ENCODE measurements around the gene KLHL3.
A peak's percentile ranks its signal among the peaks of the same experiment; 100 is the strongest.

KLHL3 gene

DNA sequence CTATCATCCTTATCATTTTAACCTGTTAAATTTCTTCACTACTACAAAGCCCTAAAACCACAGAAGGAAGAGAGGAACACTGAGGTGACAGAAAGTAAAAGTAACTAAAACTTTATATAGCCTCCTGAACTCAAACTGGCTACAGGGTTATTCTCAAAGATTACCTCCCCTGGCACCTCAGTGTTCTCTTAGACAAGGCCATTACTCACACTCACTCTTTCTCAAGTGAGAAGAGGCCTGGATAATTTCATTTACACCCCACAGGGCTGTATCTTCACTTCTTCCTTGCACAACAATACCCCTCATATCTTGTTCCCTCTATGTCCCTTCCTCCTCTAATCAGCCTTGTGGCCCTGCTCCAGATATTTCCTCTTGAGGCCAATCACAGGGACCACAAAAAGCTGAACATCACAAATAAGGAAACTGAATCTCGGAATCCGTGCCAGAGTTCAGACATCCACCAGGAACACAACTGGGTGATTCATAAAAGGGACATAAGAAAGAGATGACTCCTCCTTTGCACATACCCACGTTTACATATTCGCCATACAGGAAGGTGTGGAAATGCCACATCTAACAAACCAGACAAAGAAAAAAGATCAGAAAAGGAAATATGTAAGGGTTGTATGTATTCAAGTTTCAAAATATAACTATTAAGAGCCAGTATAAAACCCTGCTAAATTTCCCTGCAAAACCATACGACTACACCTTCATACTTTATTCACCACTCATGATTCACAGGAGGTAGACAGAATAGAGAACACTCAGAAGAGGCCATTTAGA is 1.7 kb upstream of the KLHL3 start:
- H3K4me3 ChIP-seq (ENCODE audit: low read depth, low read length), result no peak overlapping the region
- TF ChIP-seq CTCF (IDR thresholded peaks at IDR 0.05; ENCODE audit: insufficient read depth, low read length, missing control alignments), result no peak
- DNase-seq (ENCODE audit: low read depth, low spot score), result no peak
- ChIA-PET POLR2A (no interaction called here), CTCF (interaction anchor here (10.5 to 22.5 kb wide), 3 partner anchors 12 to 106 kb away, joined by 111 to 748 read pairs (median 738); no protein-coding TSS in a partner anchor)

- no peak for DNase-seq (ENCODE audit: low read depth, low spot score)
- TF ChIP-seq CTCF (IDR thresholded peaks at IDR 0.05; ENCODE audit: insufficient read depth, low read length, missing control alignments), result no peak
- ChIA-PET CTCF (interaction anchor here (1.2 to 22.5 kb wide), 4 partner anchors 10 to 105 kb away, joined by 3 to 748 read pairs (median 424); no protein-coding TSS in a partner anchor), POLR2A (no interaction called here)
- H3K4me3 ChIP-seq (ENCODE audit: low read depth, low read length), result no peak overlapping the region
Measured at GRCh38 chr5:137736496-137736895, 607 bp upstream of the KLHL3 start.

DNA sequence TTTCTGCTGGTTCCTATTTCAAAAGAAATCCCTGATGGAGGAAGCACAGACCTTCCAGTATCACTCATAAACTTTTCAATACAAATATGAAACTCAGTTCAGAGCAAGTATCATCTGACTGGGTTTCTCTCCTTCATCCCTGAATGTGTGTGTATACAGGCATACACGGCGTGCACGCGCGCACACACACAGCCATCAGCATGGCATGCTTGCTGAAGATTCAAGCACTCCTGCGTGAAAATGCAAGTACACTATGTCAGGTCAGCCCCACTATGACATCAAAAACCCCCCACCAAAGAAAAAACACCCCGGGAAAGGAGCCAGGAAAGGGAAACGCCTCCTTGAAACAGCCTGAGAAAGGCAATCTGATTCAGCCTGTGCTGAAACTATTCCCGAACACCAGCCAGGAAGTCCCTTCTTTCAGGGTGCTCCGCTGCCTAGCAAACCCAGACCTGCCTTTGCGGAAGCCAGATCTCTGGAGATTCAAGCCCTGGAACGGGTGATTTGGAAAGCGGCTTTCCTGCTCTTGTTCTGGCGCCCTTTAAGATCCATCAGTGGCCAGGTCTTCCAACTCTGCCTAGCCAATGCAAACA is 831 bp downstream of the KLHL3 start:
- DNase-seq (ENCODE audit: low read depth, low spot score), result no peak
- ChIA-PET CTCF (interaction anchor here (0.7 to 22.5 kb wide), 5 partner anchors 8 to 104 kb away, joined by 4 to 748 read pairs (median 111); no protein-coding TSS in a partner anchor), POLR2A (no interaction called here)
- TF ChIP-seq CTCF (IDR thresholded peaks at IDR 0.05; ENCODE audit: insufficient read depth, low read length, missing control alignments), result no peak
- peak overlapping the region; percentile 63 for H3K4me3 ChIP-seq (ENCODE audit: low read depth, low read length)

DNA sequence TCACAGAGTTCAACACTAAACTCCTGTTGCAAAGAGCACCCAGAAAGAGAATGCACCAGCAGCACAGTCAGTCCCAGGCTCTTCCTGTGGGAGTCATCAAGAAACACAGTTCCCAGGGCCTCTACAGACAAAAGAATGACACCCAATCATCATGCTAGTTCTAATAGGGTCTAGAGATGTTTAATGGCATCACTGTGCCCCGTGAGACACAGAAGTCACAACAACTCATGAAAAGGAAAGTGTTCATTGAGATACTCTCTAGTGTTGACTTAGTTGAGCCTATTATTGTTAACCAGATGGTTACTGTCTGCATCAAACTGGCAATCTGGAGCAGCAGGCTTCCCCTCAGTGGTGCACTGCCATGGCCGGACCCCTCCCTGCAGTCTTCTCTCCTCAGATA is 1.6 kb downstream of the KLHL3 start:
- TF ChIP-seq CTCF (IDR thresholded peaks at IDR 0.05; ENCODE audit: insufficient read depth, low read length, missing control alignments), result no peak
- ChIA-PET POLR2A (no interaction called here), CTCF (interaction anchor here (5.2 to 22.5 kb wide), 4 partner anchors 8 to 103 kb away, joined by 58 to 748 read pairs (median 424); no protein-coding TSS in a partner anchor)
- DNase-seq (ENCODE audit: low read depth, low spot score), result no peak
- peak overlapping the region; percentile 63 for H3K4me3 ChIP-seq (ENCODE audit: low read depth, low read length)

DNA sequence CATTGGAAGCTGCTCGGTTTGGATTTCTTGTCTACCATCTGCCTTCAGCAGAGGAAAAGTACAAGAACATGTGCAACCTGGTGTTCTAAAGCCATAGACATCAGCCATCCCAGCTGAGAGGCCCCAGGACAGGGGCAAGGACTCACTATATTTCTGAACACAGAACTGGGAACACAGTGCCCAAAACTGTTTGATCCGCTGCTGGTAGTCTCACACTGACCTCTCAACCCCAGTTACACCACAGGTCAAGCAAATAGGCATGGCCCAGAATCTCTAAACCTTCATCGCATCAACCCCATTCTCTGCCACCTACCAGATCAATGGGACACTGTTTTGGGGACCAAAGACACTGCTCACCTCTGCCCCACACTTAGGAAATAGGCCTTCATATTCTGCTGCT is 2.0 kb downstream of the KLHL3 start:
- TF ChIP-seq CTCF (IDR thresholded peaks at IDR 0.05; ENCODE audit: insufficient read depth, low read length, missing control alignments), result no peak
- peak overlapping the region; percentile 63 for H3K4me3 ChIP-seq (ENCODE audit: low read depth, low read length)
- POLR2A ChIA-PET, result no interaction called here
- CTCF ChIA-PET, result interaction anchor here (5.2 to 22.5 kb wide), 4 partner anchors 9 to 103 kb away, joined by 58 to 748 read pairs (median 424); no protein-coding TSS in a partner anchor
- no peak for DNase-seq (ENCODE audit: low read depth, low spot score)

GRCh38 chr5:137733006-137733405 is 2.9 kb downstream of the KLHL3 start:
- ChIA-PET CTCF (interaction anchor here (1.0 to 22.5 kb wide), 5 partner anchors 10 to 413 kb away, joined by 3 to 748 read pairs (median 111); no protein-coding TSS in a partner anchor), POLR2A (no interaction called here)
- DNase-seq (ENCODE audit: low read depth, low spot score), result no peak
- H3K4me3 ChIP-seq (ENCODE audit: low read depth, low read length), result no peak overlapping the region
- no peak for TF ChIP-seq CTCF (IDR thresholded peaks at IDR 0.05; ENCODE audit: insufficient read depth, low read length, missing control alignments)
